ENCODE measurements around the gene SLC25A15.

The SLC25A15 gene

DNA sequence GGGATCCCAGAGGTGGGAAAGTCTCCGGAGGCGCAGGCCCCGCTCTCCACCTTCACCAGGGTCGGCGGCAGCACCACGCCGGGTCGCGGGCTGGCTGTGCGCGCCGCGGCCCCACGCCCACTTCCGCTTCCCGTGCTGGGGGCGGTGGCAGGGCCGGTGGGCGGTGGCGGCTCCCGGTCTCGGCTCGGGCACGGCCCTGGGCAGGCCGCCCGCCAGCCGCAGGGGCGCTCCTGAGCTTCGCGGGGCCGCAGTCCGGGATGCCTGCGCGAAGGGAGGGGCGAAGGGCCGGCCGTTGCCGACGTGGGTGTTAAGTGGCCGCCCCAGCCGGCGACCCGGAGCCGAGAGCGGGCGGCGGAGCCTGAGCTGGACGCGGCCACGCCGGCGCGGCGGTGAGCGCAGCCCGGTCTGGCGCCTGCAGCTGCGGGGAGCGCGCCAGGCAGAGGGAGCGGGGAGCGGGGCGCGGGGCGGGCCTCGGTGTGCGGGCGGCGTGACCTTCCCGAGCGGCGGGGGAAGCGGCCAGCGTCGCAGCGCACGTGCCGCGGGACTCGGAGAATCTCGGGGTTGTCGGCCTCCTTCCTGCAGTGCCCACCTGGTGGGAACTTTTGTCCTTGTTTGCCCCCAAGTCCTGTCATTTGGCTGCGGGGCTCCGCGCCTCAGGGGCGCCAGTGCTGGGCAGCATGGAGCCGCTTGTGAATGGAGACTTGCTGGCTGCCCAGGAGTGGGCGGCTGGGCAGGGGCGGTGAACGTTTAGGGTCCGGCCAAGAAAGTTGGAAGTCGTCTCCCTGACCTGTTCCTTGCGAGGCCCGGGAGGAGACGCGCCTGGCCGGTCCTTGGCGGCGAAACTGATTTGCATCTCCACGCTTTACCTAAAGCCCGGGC lies at the start of gene SLC25A15:
TSS of gene SLC25A15 (plus strand) at position 337 of the 879 bp plus-strand sequence. CDS start 3,616 bp downstream, outside the sequence.
- DNase-seq = peak; percentile 76 to 77

DNA sequence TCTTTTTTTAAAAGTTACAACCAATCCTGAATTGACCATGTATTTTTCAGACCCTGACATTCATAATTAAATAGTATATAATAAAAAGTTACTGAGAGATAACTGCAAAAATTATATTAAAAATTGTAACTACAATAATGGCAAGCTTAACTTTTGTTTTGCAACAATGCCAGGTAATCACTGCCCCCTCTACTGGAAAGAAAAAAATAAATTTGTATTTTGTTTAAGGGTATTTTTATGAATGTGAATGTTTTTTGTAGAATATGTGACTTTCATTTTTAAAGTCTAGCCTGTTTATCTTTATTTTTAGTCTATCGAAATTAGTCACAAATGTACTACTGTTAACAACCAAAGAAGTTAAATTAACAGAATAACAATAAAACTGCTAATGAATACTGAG lies 40.1 kb upstream of the SLC25A15 start:
- DNase-seq = no peak

DNA sequence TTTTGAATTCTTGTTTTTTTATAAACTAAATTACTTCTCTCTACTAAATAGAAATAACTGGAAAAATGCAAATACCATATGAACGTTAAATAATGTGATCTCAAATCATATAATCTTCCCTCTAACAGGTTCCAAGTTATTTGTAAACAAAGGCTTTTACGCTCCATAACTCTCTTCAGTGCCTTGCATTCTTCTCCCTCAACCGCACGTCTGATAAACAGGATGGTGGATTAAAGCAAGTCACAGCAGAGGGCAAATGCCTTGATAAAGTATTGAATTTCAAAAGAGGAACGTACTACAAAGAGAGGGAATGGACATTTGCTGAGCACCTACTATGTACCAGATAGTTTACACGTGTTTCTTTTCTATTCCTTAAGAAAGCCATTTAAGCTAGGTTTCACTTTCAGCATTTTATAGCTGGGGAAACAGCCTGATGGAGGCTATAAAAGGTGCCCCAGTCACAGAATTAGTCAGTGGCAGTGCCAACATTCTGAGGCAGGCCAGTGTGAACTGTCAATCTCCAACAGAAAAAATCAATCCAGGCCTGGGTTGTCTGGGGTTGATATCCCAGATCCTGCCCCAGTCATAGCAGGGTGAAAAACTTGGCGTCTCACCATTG lies 34.2 kb upstream of the SLC25A15 start:
- no peak for DNase-seq

GRCh38 chr13:40756042-40756441 lies 33.4 kb upstream of the SLC25A15 start:
- no peak for DNase-seq

DNA sequence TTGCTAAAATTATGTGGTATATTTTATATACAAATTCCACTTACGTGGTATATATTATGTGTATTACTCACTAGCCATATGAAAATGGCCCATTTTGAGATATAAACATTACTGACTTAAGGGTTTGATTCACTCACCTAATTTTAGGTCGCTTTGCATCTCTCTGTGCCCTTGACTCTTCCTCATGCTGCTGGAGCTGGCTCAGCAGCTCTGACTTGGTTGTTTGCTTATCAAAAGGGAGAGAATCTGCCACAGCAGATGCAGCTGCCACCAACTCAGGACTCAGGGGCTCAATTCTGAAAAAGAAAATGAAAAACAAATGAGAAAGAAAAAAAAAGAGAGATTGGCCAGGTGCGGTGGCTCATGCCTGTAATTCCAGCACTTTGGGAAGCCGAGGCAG lies 30.6 kb upstream of the SLC25A15 start:
- no peak for DNase-seq

- DNase-seq = no peak
Measured at GRCh38 chr13:40762849-40763248, 26.6 kb upstream of the SLC25A15 start.

DNA sequence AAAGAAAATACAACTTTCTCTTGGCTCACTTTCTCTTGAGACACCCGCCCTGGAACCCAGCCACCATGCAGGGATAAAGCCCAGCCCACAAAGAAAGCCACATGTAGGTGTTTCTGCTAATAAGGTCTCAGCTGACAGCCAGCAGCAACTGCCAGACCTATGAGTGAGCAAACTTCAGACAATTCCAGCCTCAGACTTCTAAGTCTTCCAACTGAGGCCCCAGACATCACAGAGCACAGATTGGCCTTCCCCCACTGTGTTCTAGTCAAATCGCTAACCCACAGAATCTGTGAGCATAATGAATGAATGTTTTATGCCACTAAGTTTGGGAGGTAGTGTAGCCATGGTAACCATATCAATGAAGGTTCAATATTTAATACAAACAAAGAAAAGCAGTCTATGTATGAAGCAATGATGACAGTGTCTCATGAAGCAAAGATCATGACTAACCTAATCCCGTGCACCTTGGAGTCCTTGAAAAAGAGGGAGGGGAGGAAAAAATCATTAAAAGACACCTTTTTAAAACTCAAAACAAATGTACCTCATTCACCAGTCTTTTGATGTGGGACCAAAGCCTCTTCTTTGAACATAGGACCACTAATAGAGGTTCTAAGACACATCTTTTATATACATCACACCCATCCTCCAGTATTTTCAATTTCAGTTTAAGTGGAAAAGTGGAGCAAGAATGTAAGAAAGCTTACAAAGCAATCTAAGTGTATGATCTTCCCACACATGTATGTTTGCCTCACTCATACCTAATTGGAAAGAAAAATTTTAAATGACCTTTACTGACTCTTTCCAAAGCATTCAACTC lies 24.6 kb upstream of the SLC25A15 start:
- DNase-seq = peak; percentile 58 to 66

DNA sequence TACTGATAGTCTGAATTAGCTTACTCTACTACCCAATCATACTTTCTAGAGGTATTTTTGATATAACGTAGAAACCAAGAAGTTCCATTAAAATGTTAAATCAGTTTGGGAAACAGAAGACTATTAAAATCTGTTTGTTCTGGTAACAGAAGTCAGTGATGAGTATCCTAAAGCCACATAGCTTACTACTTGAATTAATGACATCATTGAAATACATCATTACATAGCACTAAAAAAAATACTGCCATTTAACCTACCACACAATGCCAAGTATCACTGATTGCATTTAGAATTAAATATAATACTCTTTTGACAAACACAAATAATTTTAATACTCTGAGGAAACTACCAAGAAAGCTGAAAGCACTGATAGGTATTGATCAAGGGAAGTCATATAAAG lies 23.8 kb upstream of the SLC25A15 start:
- no peak for DNase-seq

DNA sequence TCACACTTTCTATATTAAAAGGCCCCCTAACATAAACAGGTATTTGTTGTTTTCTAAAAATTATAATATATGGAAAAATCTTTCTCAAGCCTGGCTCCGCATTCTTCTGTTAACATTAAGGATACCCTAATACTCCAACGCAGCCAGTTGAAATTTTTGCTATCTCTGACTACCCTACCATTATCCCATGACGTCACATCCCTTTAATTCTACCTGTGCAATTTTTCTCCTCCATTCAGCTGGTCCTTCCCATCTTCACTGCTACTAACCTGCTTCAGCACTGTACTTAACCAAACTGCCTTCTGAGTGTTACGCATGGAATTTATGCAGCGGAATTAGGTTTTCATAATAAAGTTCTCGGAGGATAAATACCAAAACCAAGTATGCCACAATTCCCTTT lies 19.4 kb upstream of the SLC25A15 start:
- no peak for DNase-seq

- DNase-seq = no peak
Measured at GRCh38 chr13:40770609-40770933, 18.8 kb upstream of the SLC25A15 start.

- peak; percentile 96 to 97 for DNase-seq
Measured at GRCh38 chr13:40770934-40771618, 18.3 kb upstream of the SLC25A15 start, which contains the start of gene MRPS31. TSS of gene MRPS31 (minus strand) at chr13:40771190. CDS start at chr13:40771136, 54 bp downstream.

DNA sequence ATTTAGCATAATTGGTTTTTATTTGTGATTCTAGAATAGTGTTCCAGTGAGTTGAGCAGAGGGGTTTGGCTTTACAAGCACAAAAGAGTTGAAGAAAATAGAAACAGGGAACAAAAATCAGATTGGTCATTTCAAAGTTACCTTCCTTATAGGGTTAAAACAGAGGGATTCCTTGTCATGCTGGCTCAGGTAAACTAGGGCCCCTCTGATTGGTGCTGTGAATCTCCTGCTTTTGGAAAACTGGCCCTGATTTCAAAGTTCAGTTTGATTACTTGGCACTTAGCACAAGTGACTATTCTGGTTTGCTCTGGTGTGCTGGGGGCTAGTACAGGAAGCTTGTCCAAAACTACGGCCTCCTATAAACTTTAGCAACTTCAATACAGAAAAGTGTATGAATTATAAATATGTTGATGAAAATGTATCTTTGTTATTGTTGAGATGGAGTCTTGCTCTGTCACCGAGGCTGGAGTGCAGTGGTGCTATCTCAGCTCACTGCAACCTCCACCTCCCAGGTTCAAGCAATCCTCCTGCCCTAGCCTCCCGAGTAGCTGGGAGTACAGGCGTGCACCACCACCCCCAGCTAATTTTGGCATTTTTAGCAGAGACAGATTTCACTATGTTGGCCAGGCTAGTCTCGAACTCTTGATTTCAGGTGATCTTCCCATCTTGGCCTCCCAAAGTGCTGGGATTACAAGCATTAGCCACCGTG lies 16.5 kb upstream of the SLC25A15 start:
- DNase-seq = no peak

- DNase-seq = no peak
Measured at GRCh38 chr13:40774672-40775071, 14.7 kb upstream of the SLC25A15 start.

DNA sequence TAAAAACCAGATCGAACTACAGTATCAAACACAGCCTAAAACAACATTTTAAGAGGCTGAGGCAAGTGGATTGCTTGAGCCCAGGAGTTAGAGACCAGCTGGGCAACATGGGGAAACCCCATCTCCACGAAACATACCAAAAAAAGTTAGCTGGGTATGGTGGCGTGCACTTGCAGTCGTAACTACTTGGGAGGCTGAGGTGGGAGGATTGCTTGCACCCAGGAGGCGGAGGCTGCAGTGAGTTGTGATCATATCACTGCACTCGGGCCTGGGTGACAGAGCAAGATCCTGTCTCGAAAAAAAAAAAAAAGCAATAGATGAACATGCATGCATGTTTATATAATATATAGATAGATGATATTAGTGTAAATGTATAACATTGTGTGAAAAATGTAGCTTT lies 13.2 kb upstream of the SLC25A15 start:
- DNase-seq = peak; percentile 26 to 35

DNA sequence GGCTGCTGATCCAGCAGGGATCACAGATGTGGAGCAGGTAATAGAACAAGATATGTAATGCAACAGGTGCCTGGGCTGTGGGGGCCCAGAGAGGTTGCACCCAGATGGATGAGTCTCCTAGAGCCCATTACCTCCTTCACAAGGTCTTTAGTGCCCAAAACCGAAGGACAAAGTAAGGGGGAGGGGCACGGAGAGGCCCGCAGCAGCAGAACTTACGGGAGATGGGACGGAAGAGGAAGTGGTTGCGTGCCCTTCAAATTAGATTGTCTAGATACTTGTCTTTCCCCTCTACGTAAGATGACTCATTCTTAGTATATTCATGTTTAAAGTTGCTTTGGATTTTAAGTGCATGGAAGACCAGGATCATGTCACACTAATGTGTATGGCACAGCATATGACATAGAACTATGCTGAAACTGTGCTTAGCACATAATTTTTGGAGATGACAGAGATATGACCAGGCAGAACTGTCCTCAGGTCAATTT lies 12.7 kb upstream of the SLC25A15 start:
- DNase-seq = peak; percentile 67 to 72

DNA sequence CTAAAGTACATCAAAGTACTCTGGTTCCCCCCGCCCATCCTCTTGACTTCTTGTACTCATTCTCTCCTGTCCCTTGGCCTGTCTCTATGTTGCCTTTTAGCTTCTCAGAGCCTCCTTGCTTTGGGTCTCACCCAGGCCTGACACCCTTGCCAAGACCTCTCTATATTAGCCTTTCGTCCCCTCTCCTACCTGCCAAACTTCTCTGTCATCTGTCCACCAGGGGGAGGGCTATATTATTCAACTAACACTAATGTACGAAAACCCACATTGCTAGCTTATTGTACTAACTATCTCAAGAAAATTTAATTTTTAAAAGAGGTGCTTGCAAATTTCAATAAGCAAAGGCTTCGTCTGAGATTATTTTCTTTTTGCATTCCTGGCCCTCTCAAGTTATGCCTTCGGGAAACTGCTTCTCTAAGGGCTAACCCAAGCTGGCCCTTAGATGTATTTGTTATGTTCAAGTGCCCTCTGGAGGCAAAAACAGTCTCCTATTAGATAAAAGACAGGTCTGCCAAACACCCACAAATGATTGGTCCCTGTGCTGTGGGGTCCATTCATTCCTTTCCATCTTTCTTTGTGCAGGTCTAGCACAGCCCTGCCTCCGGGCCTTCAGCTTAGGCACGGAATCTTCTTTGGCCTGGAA lies 12.1 kb upstream of the SLC25A15 start:
- peak; percentile 41 to 46 for DNase-seq

DNA sequence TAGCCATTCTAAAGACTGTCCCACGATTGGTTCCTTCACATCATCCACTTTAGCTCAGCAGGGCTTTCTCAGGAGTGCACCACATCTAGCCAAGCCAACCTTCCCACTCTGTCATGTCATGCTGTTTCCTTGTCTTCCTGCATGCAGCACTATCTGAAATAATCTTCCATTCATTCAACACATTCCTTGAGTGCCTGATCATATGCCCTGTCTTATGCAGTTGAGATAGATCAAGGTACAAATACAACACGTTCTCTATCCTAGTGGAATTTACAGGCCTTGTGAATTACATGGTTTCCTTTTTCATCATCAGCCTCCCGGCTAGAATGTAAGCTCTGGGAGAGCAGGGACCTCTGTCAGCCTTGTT lies 11.6 kb upstream of the SLC25A15 start:
- DNase-seq = no peak

GRCh38 chr13:40779049-40779448 lies 10.4 kb upstream of the SLC25A15 start:
- DNase-seq = no peak

GRCh38 chr13:40779796-40780285 lies 9.6 kb upstream of the SLC25A15 start:
- no peak for DNase-seq

DNA sequence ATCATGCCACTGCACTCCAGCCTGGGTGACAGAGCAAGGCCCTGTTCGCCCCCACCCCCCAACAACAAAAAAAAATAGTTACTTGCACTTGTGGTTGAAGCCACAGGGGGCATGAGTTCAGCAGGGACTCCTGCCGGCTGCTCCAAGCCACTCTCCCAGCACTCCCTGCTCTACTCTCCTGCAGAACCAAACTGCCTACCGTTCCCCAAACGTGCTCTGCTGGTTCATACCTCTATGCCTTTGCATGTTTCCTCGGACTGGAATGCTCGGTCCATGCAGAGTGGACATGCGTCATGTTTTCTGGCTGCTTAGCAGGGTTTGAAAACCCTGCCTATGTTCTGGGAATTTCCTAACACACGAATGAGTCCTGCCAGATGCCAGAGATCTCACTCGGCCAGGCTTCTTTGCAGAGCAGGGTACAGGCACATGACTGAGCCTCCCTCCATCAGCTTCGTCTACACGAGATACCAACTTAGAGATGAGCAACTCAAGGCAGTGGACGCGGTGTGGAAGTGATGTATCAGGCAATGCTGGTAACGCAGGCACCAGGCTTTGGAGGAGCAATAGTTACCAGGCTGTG lies 8.5 kb upstream of the SLC25A15 start:
- DNase-seq = no peak

DNA sequence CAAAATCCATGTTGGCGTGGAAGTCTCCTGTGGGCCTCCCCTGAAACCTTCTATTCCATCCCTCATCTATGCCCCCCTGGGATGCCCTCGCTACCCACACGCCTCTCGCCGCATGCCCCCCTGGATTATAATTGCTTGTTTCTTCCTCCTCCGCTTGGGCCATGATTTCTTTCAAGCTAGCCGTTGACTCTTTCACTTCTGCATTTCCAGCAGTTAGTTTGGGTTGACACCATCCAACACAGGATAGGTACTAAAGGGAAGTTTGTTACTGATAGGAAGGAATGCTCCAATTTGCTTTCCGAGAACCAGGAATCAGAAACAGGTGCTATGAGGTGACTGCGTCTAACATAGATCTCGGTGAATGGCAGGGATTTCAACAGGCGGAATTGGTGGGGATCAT lies 7.7 kb upstream of the SLC25A15 start:
- DNase-seq = no peak

All from activated CD4-positive, alpha-beta T cell treated with anti-CD3 and anti-CD28 coated beads, Interleukin-2, amount 50 U/mL, for 48 hours (primary cell).